Suprapubic skin (tissue), 4 donors: ENCODE data around the gene ASB6. TPM values are rescaled to one million over a fixed set of nuclear protein-coding genes. Genes with fewer than 3 reads are reported as not detected.

Source experiments
- DNase-seq, 2 donors: peaks; one replicate each; pipeline ENCODE4 v3.0.0-alpha.2; 2019; ENCODE audit warnings: low spot score in 2 of 2
- H3K27ac ChIP-seq: fragments of 200-600 bp; sonication (generic); one replicate; pipeline ENCODE4 v1.5.1; 2019
- H3K27me3 ChIP-seq: fragments of 200-600 bp; sonication (generic); one replicate; pipeline ENCODE4 v1.5.1; 2019
- H3K36me3 ChIP-seq: fragments of 200-600 bp; sonication (generic); one replicate; pipeline ENCODE4 v1.5.1; 2019
- H3K4me1 ChIP-seq: fragments of 200-600 bp; sonication (generic); one replicate; pipeline ENCODE4 v1.5.1; 2019
- H3K4me3 ChIP-seq: fragments of 200-600 bp; sonication (generic); one replicate; pipeline ENCODE4 v1.5.1; 2019; ENCODE audit warnings: mild to moderate bottlenecking
- H3K9me3 ChIP-seq: fragments of 200-600 bp; sonication (generic); one replicate; pipeline ENCODE4 v1.5.1; 2019
- CTCF ChIP-seq, 2 donors: fragments of 200-600 bp in 1 of 2; fragments of 450-650 bp in 1 of 2; sonication (generic) in 1 of 2; IDR thresholded peaks; one replicate each; pipeline ENCODE4 v1.5.1; 2016 to 2019; ENCODE audit warnings: antibody characterized with exemption in 2 of 2, mild to moderate bottlenecking in 1 of 2, moderate library complexity in 1 of 2
- EP300 ChIP-seq: sonication (generic); formaldehyde crosslinking; IDR thresholded peaks from one replicate; pipeline ENCODE4 v1.6.1; 2017; ENCODE audit warnings: antibody characterized with exemption
- POLR2A ChIP-seq, 2 donors: fragments of 450-650 bp; IDR thresholded peaks; one replicate each; pipeline ENCODE4 v1.6.1; 2017; ENCODE audit warnings: antibody characterized with exemption in 2 of 2, mild to moderate bottlenecking in 2 of 2, moderate library complexity in 2 of 2
- POLR2AphosphoS5 ChIP-seq, 3 donors: sonication (generic); formaldehyde crosslinking; IDR thresholded peaks; one replicate each; pipeline ENCODE4 v1.6.1; 2017; ENCODE audit warnings: antibody characterized with exemption in 3 of 3
- WGBS: methylation state at CpG from one replicate; pipeline ENCODE4 v1.1.5; 2018; 5-methylcytosine and 5-hydroxymethylcytosine counted together
- total RNA-seq, 4 donors: library from RNA; depleted of rRNA; stranded (reverse); fragments of >200 nt; gene quantifications; one replicate each; pipeline ENCODE4 v1.1.0, GENCODE V29; 2016

The ASB6 gene
- total RNA-seq, 4 donors from 2014 or later = 25.6 to 41.5 (median 37.6) TPM

- no peak for DNase-seq
- Histone ChIP-seq H3K27ac (no peak overlapping the region), H3K36me3 (no peaks in the 10 kb centered on the region), H3K9me3 (no peaks in the 10 kb centered on the region), H3K4me1 (peaks cover 30% of the 10 kb centered on the region), H3K4me3 (no peak overlapping the region), H3K27me3 (no peaks in the 10 kb centered on the region)
- WGBS = 63% methylated on average over 16 of the region's 16 CpGs
- no peak for TF ChIP-seq POLR2AphosphoS5 (IDR thresholded peaks at IDR 0.05)
- no peak for TF ChIP-seq POLR2A (IDR thresholded peaks at IDR 0.05)
Measured at GRCh38 chr9:129648092-129648763, 6.3 kb upstream of the ASB6 start.

- Histone ChIP-seq H3K27me3 (no peaks in the 10 kb centered on the region), H3K36me3 (no peaks in the 10 kb centered on the region), H3K27ac (no peak overlapping the region), H3K4me1 (peaks cover 31% of the 10 kb centered on the region), H3K4me3 (no peak overlapping the region), H3K9me3 (no peaks in the 10 kb centered on the region)
- WGBS = 86% methylated on average over 10 of the region's 10 CpGs
- no peak for TF ChIP-seq POLR2AphosphoS5 (IDR thresholded peaks at IDR 0.05)
- TF ChIP-seq EP300 = no peak
- TF ChIP-seq POLR2A (IDR thresholded peaks at IDR 0.05) = no peak
- no peak for TF ChIP-seq CTCF (IDR thresholded peaks at IDR 0.05)
- no peak for DNase-seq
Measured at GRCh38 chr9:129647635-129648034, 5.7 kb upstream of the ASB6 start.

GRCh38 chr9:129646654-129647053 is 4.7 kb upstream of the ASB6 start:
- TF ChIP-seq EP300 = no peak
- no peak for TF ChIP-seq POLR2AphosphoS5 (IDR thresholded peaks at IDR 0.05)
- TF ChIP-seq CTCF (IDR thresholded peaks at IDR 0.05) = no peak
- no peak for TF ChIP-seq POLR2A (IDR thresholded peaks at IDR 0.05)
- Histone ChIP-seq H3K27ac (no peak overlapping the region), H3K4me3 (no peak overlapping the region), H3K9me3 (no peaks in the 10 kb centered on the region), H3K4me1 (peaks cover 37% of the 10 kb centered on the region), H3K36me3 (no peaks in the 10 kb centered on the region), H3K27me3 (no peaks in the 10 kb centered on the region)
- DNase-seq = no peak
- 95% methylated on average over 7 of the region's 7 CpGs for WGBS

- H3K4me3 ChIP-seq = no peak overlapping the region
- no peak for TF ChIP-seq EP300
- TF ChIP-seq POLR2A (IDR thresholded peaks at IDR 0.05) = no peak
- no peak for TF ChIP-seq POLR2AphosphoS5 (IDR thresholded peaks at IDR 0.05)
- TF ChIP-seq CTCF (IDR thresholded peaks at IDR 0.05) = no peak
- H3K4me1 ChIP-seq = peaks cover 41% of the 10 kb centered on the region
- no peaks in the 10 kb centered on the region for H3K27me3 ChIP-seq
- no peaks in the 10 kb centered on the region for H3K36me3 ChIP-seq
- 68% methylated on average over 6 of the region's 12 CpGs for WGBS
- no peak for DNase-seq
- H3K27ac ChIP-seq = no peak overlapping the region
- no peaks in the 10 kb centered on the region for H3K9me3 ChIP-seq
Measured at GRCh38 chr9:129646252-129646651, 4.3 kb upstream of the ASB6 start.

- WGBS = 41% methylated on average over 5 of the region's 17 CpGs
- no peak for DNase-seq
- peaks cover 47% of the 10 kb centered on the region for H3K4me1 ChIP-seq
- H3K9me3 ChIP-seq = no peaks in the 10 kb centered on the region
- H3K27me3 ChIP-seq = no peaks in the 10 kb centered on the region
- no peaks in the 10 kb centered on the region for H3K36me3 ChIP-seq
- no peak overlapping the region for H3K4me3 ChIP-seq
- TF ChIP-seq POLR2A (IDR thresholded peaks at IDR 0.05) (no peak), POLR2AphosphoS5 (IDR thresholded peaks at IDR 0.05) (no peak), EP300 (no peak), CTCF (IDR thresholded peaks at IDR 0.05) (no peak)
- H3K27ac ChIP-seq = no peak overlapping the region
Measured at GRCh38 chr9:129644902-129645301, 3.0 kb upstream of the ASB6 start.
